GM21381 (cell line): ENCODE results near the gene LAMB1.

ENCODE experiments used
- ATAC-seq: cut with Tn5 transposase; IDR thresholded peaks from one replicate; pipeline ENCODE4 v1.9.1; 2021; ENCODE audit warnings: mild to moderate bottlenecking, moderate library complexity; ENCODE audit not compliant: unreplicated experiment

The LAMB1 gene

DNA sequence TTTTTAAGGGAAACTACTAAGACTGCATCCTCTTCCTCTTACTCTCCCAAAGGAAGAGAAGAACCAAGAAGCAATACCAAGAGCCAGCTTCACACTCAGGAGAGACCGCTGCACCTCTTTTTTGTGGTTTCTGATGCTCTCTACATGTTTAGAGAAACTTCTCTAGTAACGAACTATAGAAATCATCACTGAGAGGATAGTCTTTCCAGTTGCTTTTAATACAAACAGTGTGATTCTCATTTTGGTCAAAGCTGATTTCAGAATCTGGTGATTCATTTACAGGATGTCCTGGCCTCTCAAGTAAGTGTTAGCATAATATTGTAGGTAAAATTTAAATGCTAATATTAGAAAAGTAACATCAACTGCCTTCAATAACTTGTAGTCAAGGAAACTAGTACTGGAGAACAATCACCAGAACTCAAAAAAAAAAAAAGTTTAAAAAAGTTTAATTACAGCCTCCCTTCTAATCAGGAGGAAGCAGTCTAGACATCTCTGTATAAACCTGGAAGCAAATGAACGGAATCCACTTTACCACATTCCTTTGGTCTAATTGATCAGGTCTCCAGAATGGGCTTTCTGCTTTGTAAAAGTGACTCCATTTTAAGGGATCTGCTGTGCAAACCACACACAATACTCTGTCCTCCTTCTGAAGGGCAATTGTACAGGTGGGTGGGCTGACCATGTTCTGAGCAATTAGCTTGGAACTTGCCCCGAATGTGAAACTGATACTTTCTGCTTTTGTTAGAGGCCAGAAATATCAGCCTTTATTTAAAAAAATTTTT lies 3.0 kb downstream of the LAMB1 start:
- no peak for ATAC-seq

DNA sequence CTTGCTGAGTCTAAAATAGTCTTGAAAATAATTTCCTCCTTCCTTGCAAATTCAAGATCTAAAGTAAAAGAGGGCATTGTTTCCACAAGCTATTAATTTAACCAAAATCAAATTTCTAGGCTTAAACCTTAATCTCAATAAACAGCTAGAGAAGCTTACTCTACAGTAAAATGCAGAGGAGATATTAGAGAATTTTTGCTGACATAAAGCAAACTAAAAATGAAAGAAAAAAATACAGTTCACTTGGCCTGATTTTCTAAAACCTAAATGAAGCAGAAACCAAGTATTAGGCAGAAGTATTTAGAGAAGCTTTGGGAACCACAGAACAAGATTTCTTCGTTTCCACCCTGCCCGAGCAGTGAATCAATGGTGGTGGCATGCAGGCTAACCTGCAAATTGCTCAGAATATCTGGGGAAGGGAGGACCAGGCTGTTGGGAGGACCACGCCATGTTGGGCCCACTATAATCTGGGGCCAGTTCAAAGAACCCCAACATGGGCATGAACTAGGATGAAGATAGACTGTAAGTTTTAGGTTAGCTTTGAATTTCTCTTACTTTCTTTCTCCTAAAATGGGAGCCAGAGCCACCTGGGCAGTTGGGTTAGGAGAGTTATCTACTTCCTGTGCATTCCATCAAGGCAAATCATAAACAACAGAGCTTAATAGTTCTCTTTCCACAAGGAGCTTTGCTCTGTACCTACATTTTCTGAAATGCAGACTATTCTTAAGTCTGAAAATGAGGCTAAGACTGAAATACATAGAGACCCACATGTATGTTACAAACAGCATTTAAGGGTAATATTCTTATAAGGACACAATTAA lies 4.1 kb downstream of the LAMB1 start:
- no peak for ATAC-seq

DNA sequence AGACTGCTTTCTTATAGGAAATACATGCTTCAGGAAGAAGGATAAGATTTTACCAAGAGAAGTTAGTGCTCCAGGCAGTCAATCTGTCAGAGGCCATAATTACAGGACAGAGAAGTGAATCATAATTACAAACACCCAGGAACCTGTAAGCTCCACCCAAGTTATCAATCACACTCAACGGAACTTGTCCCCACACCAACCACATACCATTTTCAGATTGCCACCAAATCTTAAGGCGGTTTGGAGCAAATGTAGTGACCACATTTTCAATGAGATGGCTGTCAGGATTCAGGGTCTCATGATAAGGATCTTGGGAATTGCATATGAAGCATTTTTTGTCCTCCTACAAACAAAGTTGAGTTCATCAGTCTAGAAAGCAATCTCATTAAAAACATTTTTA lies 4.8 kb downstream of the LAMB1 start:
- no peak for ATAC-seq

GRCh38 chr7:107996072-107996882 lies 6.7 kb downstream of the LAMB1 start:
- no peak for ATAC-seq

DNA sequence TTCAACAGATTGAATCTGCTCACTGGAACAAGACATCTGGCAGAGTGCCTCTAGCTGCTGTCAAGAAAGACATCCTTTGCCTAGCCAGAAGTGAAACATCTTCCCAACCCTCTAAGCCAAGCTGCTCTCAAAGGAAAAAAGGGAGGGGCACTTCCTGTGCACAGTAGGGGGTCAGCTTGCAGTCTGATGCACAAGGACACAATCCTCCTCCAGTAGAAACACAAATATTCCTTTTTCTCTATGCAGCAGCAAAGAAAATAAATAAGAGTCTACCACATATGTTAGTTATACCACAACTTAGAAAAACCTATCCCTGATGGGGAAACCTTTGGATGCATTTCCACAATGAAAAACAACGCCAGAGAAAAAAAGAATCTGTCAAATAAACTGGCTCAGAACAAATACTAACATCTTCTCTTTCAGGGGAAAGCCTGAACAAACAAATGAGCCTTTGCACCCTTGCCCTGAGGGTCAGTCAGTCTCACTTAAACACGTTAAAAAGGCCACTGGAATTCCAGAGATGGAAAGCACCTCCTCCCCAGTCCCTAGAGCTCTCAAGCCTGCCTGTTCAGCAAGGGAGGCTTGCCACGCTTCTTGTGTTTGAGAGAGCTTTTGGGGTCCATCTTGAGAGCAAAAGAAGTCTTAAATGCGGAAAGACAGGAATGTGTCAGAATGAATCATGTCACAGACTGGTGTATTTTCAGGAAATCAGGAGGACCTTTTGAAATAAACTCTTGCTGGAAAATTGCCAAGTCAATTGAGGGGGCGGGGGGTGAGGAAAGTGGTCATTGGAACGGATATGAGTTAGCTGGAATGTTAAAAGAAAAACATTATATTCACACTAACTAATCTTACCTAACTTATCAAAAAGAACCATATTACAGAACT lies 7.5 kb downstream of the LAMB1 start:
- no peak for ATAC-seq

GRCh38 chr7:107994421-107995030 lies 8.4 kb downstream of the LAMB1 start:
- ATAC-seq: no peak

DNA sequence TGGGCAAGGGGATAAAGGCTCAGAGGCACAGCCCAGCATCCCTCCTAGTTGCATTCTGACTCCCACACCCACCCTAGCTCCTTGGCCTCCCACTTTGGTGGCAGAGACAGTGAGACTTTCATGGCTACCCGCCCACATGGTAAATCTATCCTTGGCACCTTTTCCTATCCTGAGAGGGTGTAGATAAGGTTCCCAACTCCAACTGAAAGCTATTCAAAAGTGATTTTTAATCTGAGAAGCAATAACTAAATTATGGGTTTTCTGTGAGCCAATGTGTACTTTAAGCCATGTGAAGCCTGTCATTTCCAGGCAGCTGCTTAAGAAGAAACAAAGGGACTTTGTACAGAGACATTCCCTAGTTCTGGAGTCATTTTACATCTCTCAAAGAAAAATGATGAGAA lies 9.1 kb downstream of the LAMB1 start:
- no peak for ATAC-seq

DNA sequence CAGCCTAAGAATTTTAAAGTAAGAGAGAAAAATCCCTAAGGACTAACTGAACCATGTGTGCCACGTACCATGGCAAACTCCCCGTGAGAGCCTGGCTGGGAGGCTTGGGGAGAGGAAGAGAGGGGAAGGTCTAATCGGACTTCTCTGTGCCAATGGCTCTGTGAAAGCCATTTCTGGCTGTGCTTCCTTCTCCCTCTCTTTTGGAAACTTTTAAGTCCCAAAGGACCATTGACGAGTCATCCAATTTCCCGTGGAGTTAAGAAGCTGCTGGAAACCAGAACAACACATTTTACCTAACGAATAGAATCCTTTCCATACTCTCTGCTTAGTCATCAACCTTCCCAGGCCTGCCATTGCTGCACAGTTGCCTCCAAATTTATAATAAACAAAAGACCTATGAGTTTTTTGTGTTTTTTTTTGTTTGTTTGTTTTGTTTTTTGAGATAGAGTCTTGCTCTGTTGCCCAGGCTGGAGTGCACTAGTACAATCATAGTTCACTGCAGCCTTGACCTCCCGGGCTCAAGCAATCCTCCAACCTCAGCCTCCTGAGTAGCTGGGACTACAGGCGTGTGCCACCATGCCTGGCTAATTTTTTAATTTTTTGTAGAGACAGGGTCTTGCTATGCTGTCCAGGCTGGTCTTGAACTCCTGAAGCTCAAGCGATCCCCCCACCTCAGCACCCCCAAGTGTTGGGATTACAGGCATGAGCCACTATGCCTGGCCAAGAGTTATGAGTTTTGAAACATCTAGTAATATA lies 13.2 kb downstream of the LAMB1 start:
- no peak for ATAC-seq

- ATAC-seq: no peak
These were observed 20.0 kb downstream of the LAMB1 start for GRCh38 chr7:107982918-107983389.

GRCh38 chr7:107982042-107982840 lies 20.7 kb downstream of the LAMB1 start:
- ATAC-seq: no peak

GRCh38 chr7:107981466-107981865 lies 21.5 kb downstream of the LAMB1 start:
- no peak for ATAC-seq

DNA sequence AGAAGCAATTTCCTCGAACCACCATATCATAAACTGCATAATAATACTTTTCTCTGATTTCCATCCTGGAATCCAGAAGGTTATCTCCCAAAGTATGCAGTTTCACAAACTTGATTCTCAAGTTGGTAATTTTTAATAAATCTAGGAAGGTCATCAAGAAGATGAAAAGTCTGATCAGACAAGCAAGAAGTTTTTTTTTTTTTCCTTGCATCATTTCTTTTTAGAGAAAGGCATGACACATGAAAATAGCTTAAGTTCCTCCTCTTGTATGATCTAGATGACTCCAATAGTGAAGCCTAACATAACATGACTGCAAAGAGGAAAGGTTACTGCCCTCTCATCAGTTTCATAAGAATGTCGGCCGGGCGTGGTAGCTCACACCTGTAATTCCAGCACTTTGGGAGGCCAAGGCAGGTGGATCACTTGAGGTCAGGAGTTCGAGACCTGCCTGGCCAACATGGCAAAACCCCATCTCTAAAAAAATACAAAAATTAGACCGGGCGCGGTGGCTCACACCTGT lies 22.2 kb downstream of the LAMB1 start:
- no peak for ATAC-seq

DNA sequence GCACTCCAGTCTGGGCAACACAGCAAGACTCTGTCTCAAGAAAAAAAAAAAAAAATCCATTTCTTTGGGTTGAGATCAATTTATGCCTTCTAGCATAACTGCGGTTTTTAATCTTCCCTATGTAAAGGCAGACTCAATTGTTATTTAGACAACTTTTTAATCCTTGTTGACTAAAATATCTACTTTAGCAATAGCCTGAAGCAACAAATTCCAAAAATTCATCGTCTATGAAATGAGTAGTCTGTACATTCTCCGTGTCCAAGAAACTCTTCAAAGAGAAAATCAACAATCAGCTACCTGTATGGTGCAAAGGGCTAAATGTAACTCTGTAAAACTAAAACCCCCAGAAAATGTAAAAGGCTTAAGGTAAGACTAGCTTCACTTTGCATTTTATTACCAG lies 22.8 kb downstream of the LAMB1 start:
- no peak for ATAC-seq

- ATAC-seq: no peak
These were observed 24.0 kb downstream of the LAMB1 start for GRCh38 chr7:107978815-107979408.

GRCh38 chr7:107977048-107977447 lies 25.9 kb downstream of the LAMB1 start:
- no peak for ATAC-seq

DNA sequence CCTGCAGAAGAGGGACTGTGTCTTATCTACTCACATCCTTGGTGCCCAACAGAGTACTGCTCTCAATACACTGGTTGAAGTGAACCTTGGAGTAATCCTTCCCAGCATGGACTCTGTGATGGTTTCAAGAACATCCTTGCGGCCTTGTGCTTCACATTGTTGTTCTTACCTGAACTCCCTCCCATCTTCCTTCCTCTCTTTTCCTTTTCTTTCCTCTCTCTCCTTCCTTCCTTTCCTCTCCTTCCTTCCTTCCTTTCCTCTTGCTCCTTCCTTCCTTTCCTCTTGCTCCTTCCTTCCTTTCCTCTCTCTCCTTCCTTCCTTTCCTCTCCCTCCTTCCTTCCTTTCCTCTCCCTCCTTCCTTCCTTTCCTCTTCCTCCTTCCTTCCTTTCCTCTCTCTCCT lies 26.3 kb downstream of the LAMB1 start:
- ATAC-seq: no peak

GRCh38 chr7:107975394-107976013 lies 27.5 kb downstream of the LAMB1 start:
- ATAC-seq: no peak
